B cell (primary cell): ENCODE measurements around the gene GPHN. TPM values are rescaled to one million over a fixed set of nuclear protein-coding genes. Genes with fewer than 3 reads are reported as not detected.

Source experiments
- ATAC-seq: fragments of 200-7000 bp; cut with Tn5 transposase; one replicate; pipeline ENCODE4 v1.10.0; 2021; ENCODE audit warnings: low read depth, mild to moderate bottlenecking, moderate number of reproducible peaks, moderate library complexity
- CTCF ChIA-PET: fragments of 350-600 bp; sonication (Branson Sonifier 250); formaldehyde crosslinking; loops from one replicate; lab custom pipeline; 2021; ENCODE audit warnings: antibody characterized with exemption, inconsistent platforms; lab: Charles Lee
- POLR2A ChIA-PET: fragments of 350-600 bp; sonication (Branson Sonifier 250); formaldehyde crosslinking; loops from one replicate; lab custom pipeline; 2021; ENCODE audit warnings: antibody characterized with exemption; lab: Charles Lee
- DNase-seq: peaks from one replicate; pipeline ENCODE4 v3.0.0; 2013
- H2AFZ ChIP-seq: 2 replicates; pipeline ENCODE4 v1.6.1; 2012; ENCODE audit warnings: mild to moderate bottlenecking, low read depth, low read length; ENCODE audit not compliant: insufficient read depth, poor library complexity, severe bottlenecking
- H3K27ac ChIP-seq, 2 donors: 1 replicate in 1 of 2; 2 replicates in 1 of 2; pipeline ENCODE4 v1.5.1; 2012 to 2013; ENCODE audit warnings: low read length in 2 of 2, mild to moderate bottlenecking in 2 of 2, moderate library complexity in 1 of 2
- H3K27me3 ChIP-seq, 4 experiments: fragments of 200-600 bp in 1 of 4; sonication (generic) in 1 of 4; replicated peaks in 1 of 4; 1 replicate in 2 of 4; 2 replicates in 2 of 4; pipeline versions ENCODE4 v1.6.1 to v1.7.0; 2013 to 2016; ENCODE audit warnings: low read length in 3 of 4, mild to moderate bottlenecking in 2 of 4, mixed read lengths in 1 of 4, moderate library complexity in 1 of 4; ENCODE audit not compliant: insufficient read depth in 4 of 4, control insufficient read depth in 3 of 4; ENCODE audit errors: control extremely low read depth in 1 of 4
- H3K36me3 ChIP-seq, 2 experiments: replicated peaks in 1 of 2; 1 replicate in 1 of 2; 2 replicates in 1 of 2; pipeline versions ENCODE4 v1.6.1 to v1.7.1; 2013; ENCODE audit warnings: low read length in 1 of 2; ENCODE audit not compliant: insufficient read depth in 2 of 2, control insufficient read depth in 1 of 2; ENCODE audit errors: control extremely low read depth in 1 of 2, extremely low read depth in 1 of 2
- H3K4me1 ChIP-seq, 2 donors: fragments of 200-600 bp in 1 of 2; sonication (generic) in 1 of 2; 1 replicate in 1 of 2; 2 replicates in 1 of 2; pipeline versions ENCODE4 v1.5.1 to v1.6.1; 2013 to 2017; ENCODE audit warnings: low read length in 2 of 2; ENCODE audit not compliant: control insufficient read depth in 2 of 2, insufficient read depth in 2 of 2
- H3K4me2 ChIP-seq: replicated peaks from 2 replicates; pipeline ENCODE3; 2012; ENCODE audit warnings: mild to moderate bottlenecking, low read depth, low read length; ENCODE audit not compliant: poor library complexity, severe bottlenecking
- H3K4me3 ChIP-seq, 5 experiments: fragments of 200-600 bp in 1 of 5; sonication (generic) in 1 of 5; 1 replicate in 3 of 5; 2 replicates in 2 of 5; pipeline versions ENCODE4 v1.5.1 to v1.7.0; 2011 to 2016; ENCODE audit warnings: low read length in 4 of 5, mild to moderate bottlenecking in 4 of 5, low read depth in 2 of 5, control low read depth in 1 of 5, moderate library complexity in 1 of 5; ENCODE audit not compliant: insufficient read depth in 1 of 5; ENCODE audit errors: control extremely low read depth in 1 of 5, extremely low read depth in 1 of 5
- H3K79me2 ChIP-seq: fragments of 200-600 bp; sonication (generic); one replicate; pipeline ENCODE4 v1.6.0; 2016; ENCODE audit warnings: low read length; ENCODE audit not compliant: control insufficient read depth, insufficient read depth
- H3K9ac ChIP-seq: fragments of 200-600 bp; sonication (generic); 2 replicates; pipeline ENCODE4 v1.6.1; 2017; ENCODE audit warnings: mild to moderate bottlenecking, low read length, moderate library complexity
- H3K9me3 ChIP-seq, 3 donors: one replicate each; pipeline versions ENCODE4 v1.6.1 to v1.7.1; 2013; ENCODE audit warnings: low read length in 2 of 3; ENCODE audit not compliant: control insufficient read depth in 2 of 3, insufficient read depth in 1 of 3; ENCODE audit errors: control extremely low read depth in 1 of 3
- H4K20me1 ChIP-seq: 2 replicates; pipeline ENCODE4 v1.6.0; 2012; ENCODE audit warnings: mild to moderate bottlenecking, low read length; ENCODE audit not compliant: insufficient read depth, control insufficient read depth, poor library complexity, severe bottlenecking
- H3K27ac Mint-ChIP-seq: one replicate; pipeline ENCODE4 v1.8.0; 2021; ENCODE audit warnings: mixed read lengths
- H3K27me3 Mint-ChIP-seq: one replicate; pipeline ENCODE4 v1.8.0; 2021; ENCODE audit warnings: mixed read lengths
- H3K4me1 Mint-ChIP-seq: one replicate; pipeline ENCODE4 v1.8.0; 2021; ENCODE audit warnings: mixed read lengths
- H3K4me3 Mint-ChIP-seq: one replicate; pipeline ENCODE4 v1.8.0; 2021; ENCODE audit warnings: mixed read lengths
- H3K9me3 Mint-ChIP-seq: one replicate; pipeline ENCODE4 v1.8.0; 2022; ENCODE audit warnings: mixed read lengths; ENCODE audit not compliant: insufficient read depth
- CTCF ChIP-seq: fragments of 200-600 bp; IDR thresholded peaks from one replicate; pipeline ENCODE4 v1.8.0; 2022; ENCODE audit warnings: antibody characterized with exemption, mild to moderate bottlenecking
- EZH2 ChIP-seq: IDR thresholded peaks from 2 replicates; pipeline ENCODE4 v1.6.1; 2012; ENCODE audit warnings: borderline replicate concordance, low read depth, mild to moderate bottlenecking, moderate library complexity, low read length; ENCODE audit not compliant: insufficient read depth, poor library complexity, severe bottlenecking
- WGBS: methylation state at CpG from one replicate; pipeline ENCODE4 v1.1.5; 2013; ENCODE audit warnings: missing lambda C conversion rate; ENCODE audit not compliant: insufficient coverage; 5-methylcytosine and 5-hydroxymethylcytosine counted together
- intact Hi-C: fragments of 100-400 bp; cut with micrococcal nuclease; formaldehyde crosslinking; loops from one replicate; pipeline ENCODE4 v1.10.0; 2022
- polyA plus RNA-seq: library from polyadenylated mRNA; depleted of rRNA; stranded (reverse); fragments of >200 nt; gene quantifications from 2 replicates; pipeline ENCODE4 v1.2.3, GENCODE V29; 2012
- total RNA-seq, 2 donors: library from RNA; stranded (reverse); fragments of 120-200 nt in 1 of 2; gene quantifications; 1 replicate in 1 of 2; 2 replicates in 1 of 2; pipeline versions ENCODE4 v1.2.3 to v1.2.4, GENCODE V29; 2013 to 2022

The GPHN gene
- total and polyA plus RNA-seq, 2 donors (not counting 1 experiment from before 2014, with no cell fraction given): 3.4 to 18.0 TPM

GRCh38 chr14:66563731-66564130, 55.8 kb downstream of the GPHN start:
- intact Hi-C loops: no loop called here
- Histone ChIP-seq H3K4me2 (no peak overlapping the region), H4K20me1 (no peaks in the 10 kb centered on the region), H3K9ac (no peak overlapping the region), H3K4me1 (no peaks in the 10 kb centered on the region), H2AFZ (no peak overlapping the region), H3K9me3 (no peaks in the 10 kb centered on the region), H3K36me3 (no peaks in the 10 kb centered on the region), H3K4me3 (no peak overlapping the region), H3K27ac (no peak overlapping the region), H3K79me2 (peaks cover 4% of the 10 kb centered on the region), H3K27me3 (no peaks in the 10 kb centered on the region)
- CTCF ChIA-PET: no interaction called here
- DNase-seq (no peak), ATAC-seq (no peak)
- no peaks in the 10 kb centered on the region for H3K27me3 Mint-ChIP-seq
- TF ChIP-seq CTCF: no peak
- TF ChIP-seq EZH2: no peak
- no peaks in the 10 kb centered on the region for H3K9me3 Mint-ChIP-seq
- POLR2A ChIA-PET: no interaction called here
- H3K4me3 Mint-ChIP-seq: no peak overlapping the region
- no peak overlapping the region for H3K27ac Mint-ChIP-seq
- no CpG with 5 or more reads among the region's 2 CpGs for WGBS
- H3K4me1 Mint-ChIP-seq: peaks cover 3% of the 10 kb centered on the region

- H3K4me1 Mint-ChIP-seq: peaks cover 3% of the 10 kb centered on the region
- ATAC-seq: no peak
- no peak overlapping the region for H3K4me3 Mint-ChIP-seq
- no peaks in the 10 kb centered on the region for H4K20me1 ChIP-seq
- no peak for DNase-seq
- H3K9me3 Mint-ChIP-seq: peaks cover 8% of the 10 kb centered on the region
- H3K27ac ChIP-seq: no peak overlapping the region
- peaks cover 0 to 9% (median 0%) of the 10 kb centered on the region in 3 donors for H3K9me3 ChIP-seq
- H2AFZ ChIP-seq: no peak overlapping the region
- ChIA-PET CTCF (no interaction called here), POLR2A (no interaction called here)
- H3K27ac Mint-ChIP-seq: no peak overlapping the region
- H3K4me1 ChIP-seq: no peaks in the 10 kb centered on the region
- H3K4me3 ChIP-seq: no peak overlapping the region
- no peaks in the 10 kb centered on the region for H3K27me3 Mint-ChIP-seq
- H3K27me3 ChIP-seq: no peaks in the 10 kb centered on the region
- no CpG with 5 or more reads among the region's 2 CpGs for WGBS
- H3K36me3 ChIP-seq: no peaks in the 10 kb centered on the region
- TF ChIP-seq CTCF (no peak), EZH2 (no peak)
- no peaks in the 10 kb centered on the region for H3K79me2 ChIP-seq
- no peak overlapping the region for H3K4me2 ChIP-seq
- H3K9ac ChIP-seq: no peak overlapping the region
- intact Hi-C loops: no loop called here
These were observed 60.3 kb downstream of the GPHN start for GRCh38 chr14:66568220-66568619.
